Caco-2 (cell line): ENCODE data around the gene ATP6AP2. TPM values are rescaled to one million over a fixed set of nuclear protein-coding genes. Genes with fewer than 3 reads are reported as not detected.

Experiments
- BruUV-seq: library from RNA; stranded (reverse); fragments of 400-500 nt; replicated peaks from 2 replicates; lab custom pipeline; 2021; lab: Mats Ljungman, UMichigan
- CTCF ChIA-PET: fragments of 300-600 bp; sonication (Branson Sonifier 250); formaldehyde crosslinking; loops from one replicate; lab custom pipeline; 2022; ENCODE audit warnings: antibody characterized with exemption; lab: Charles Lee
- POLR2A ChIA-PET: fragments of 300-600 bp; sonication (Branson Sonifier 250); formaldehyde crosslinking; loops from one replicate; lab custom pipeline; 2022; ENCODE audit warnings: antibody characterized with exemption; lab: Charles Lee
- DNase-seq, 2 experiments: peaks; one replicate each; pipeline versions ENCODE4 v3.0.0 to v3.0.0-alpha.2; 2020 to 2022
- H3K27me3 ChIP-seq: replicated peaks from 2 replicates; pipeline ENCODE4 v1.6.0; 2011; ENCODE audit warnings: low read length; ENCODE audit not compliant: control insufficient read depth, insufficient read depth
- H3K36me3 ChIP-seq: 2 replicates; pipeline ENCODE4 v1.5.1; 2011; ENCODE audit warnings: low read length; ENCODE audit not compliant: control insufficient read depth, insufficient read depth
- H3K4me1 ChIP-seq: fragments of 250-450 bp; sonication (Bioruptor Pico); 2 replicates; pipeline ENCODE4 v1.5.1; 2020; ENCODE audit warnings: mild to moderate bottlenecking
- H3K4me3 ChIP-seq: 2 replicates; pipeline ENCODE4 v1.5.1; 2011; ENCODE audit warnings: low read depth, mild to moderate bottlenecking, control low read depth, low read length
- H3K9me3 ChIP-seq: fragments of 250-450 bp; sonication (Bioruptor Pico); 2 replicates; pipeline ENCODE4 v1.5.1; 2020; ENCODE audit warnings: mild to moderate bottlenecking, moderate library complexity
- H3K27ac Mint-ChIP-seq: one replicate; pipeline ENCODE4 v1.8.0; 2022; ENCODE audit warnings: mixed read lengths; ENCODE audit not compliant: unreplicated experiment
- H3K27me3 Mint-ChIP-seq: one replicate; pipeline ENCODE4 v1.8.0; 2022; ENCODE audit warnings: mixed read lengths; ENCODE audit not compliant: insufficient read depth, unreplicated experiment
- H3K36me3 Mint-ChIP-seq: one replicate; pipeline ENCODE4 v1.8.0; 2022; ENCODE audit warnings: mild to moderate bottlenecking, mixed read lengths; ENCODE audit not compliant: insufficient read depth, unreplicated experiment
- H3K4me1 Mint-ChIP-seq: one replicate; pipeline ENCODE4 v1.8.0; 2022; ENCODE audit warnings: low read depth, mixed read lengths; ENCODE audit not compliant: unreplicated experiment
- H3K4me3 Mint-ChIP-seq: one replicate; pipeline ENCODE4 v1.8.0; 2022; ENCODE audit warnings: mild to moderate bottlenecking, moderate library complexity, mixed read lengths; ENCODE audit not compliant: unreplicated experiment
- H3K9me3 Mint-ChIP-seq: one replicate; pipeline ENCODE4 v1.8.0; 2022; ENCODE audit warnings: mixed read lengths; ENCODE audit not compliant: unreplicated experiment
- CTCF ChIP-seq, 2 experiments: fragments of 200-600 bp in 1 of 2; IDR thresholded peaks; 1 replicate in 1 of 2; 2 replicates in 1 of 2; pipeline versions ENCODE4 v1.5.1 to v1.8.0; 2011 to 2022; ENCODE audit warnings: antibody characterized with exemption in 1 of 2, control low read depth in 1 of 2, inconsistent platforms in 1 of 2, low read depth in 1 of 2, low read length in 1 of 2, mild to moderate bottlenecking in 1 of 2, moderate library complexity in 1 of 2; ENCODE audit not compliant: insufficient read depth in 1 of 2, severe bottlenecking in 1 of 2, unreplicated experiment in 1 of 2
- intact Hi-C: fragments of 100-400 bp; cut with micrococcal nuclease; formaldehyde crosslinking; loops from one replicate; pipeline ENCODE4 v1.10.0; 2022; ENCODE audit not compliant: unreplicated experiment
- total RNA-seq: library from RNA; stranded (reverse); gene quantifications from 2 replicates; pipeline ENCODE4 v1.2.3, GENCODE V29; 2022

Gene ATP6AP2
- total RNA-seq, 1 experiment from 2014 or later: 90.0 TPM

DNA sequence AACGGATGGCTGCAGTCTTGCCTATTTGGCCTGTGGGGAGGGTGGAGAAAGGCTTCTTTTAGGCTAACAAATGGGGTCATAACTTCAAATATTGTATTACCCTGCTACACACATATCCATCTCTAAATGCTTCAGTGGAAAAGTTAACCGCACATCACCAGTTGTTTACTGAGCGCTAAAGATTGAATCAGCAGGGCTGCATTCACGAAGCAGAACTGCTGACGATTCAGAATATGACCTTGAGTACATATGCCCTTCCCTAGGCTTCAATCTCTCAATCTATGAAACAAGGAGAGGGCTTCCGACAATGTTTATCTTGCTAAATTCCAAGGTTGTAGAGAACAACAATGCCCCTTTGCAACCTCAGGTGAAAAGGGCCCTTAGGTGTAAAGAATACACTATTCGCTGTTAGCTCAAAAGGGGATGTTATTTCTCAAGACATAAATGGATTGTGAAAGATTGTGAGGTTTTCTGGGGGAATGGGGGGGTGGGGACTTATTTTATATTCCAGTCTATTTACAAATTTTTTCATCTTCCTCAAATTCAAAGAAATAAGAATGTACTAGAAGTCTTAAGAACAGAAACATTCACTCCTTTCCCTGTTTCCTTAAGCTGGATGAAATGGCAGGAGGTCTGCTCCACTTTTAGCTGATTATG, 2.6 kb upstream of the ATP6AP2 start:
- H3K4me1 Mint-ChIP-seq: no peaks in the 10 kb centered on the region
- ChIA-PET CTCF (interaction anchor here (0.6 kb wide), 2 partner anchors 421 to 661 kb away, joined by 5 to 8 read pairs; no protein-coding TSS in a partner anchor), POLR2A (no interaction called here)
- no peak overlapping the region for H3K27ac Mint-ChIP-seq
- no TSS peak for BruUV-seq
- peaks cover 7% of the 10 kb centered on the region for H3K36me3 Mint-ChIP-seq
- no peak overlapping the region for H3K4me3 Mint-ChIP-seq
- no peaks in the 10 kb centered on the region for H3K9me3 Mint-ChIP-seq
- no peaks in the 10 kb centered on the region for H3K4me1 ChIP-seq
- no peaks in the 10 kb centered on the region for H3K27me3 ChIP-seq
- DNase-seq: no peak
- H3K27me3 Mint-ChIP-seq: no peaks in the 10 kb centered on the region
- H3K9me3 ChIP-seq: no peaks in the 10 kb centered on the region
- no peak for TF ChIP-seq CTCF (IDR thresholded peaks at IDR 0.05; ENCODE audit: insufficient read depth in 1 of 2, low read depth in 1 of 2, low read length in 1 of 2, severe bottlenecking in 1 of 2, unreplicated experiment in 1 of 2)
- no peak overlapping the region for H3K4me3 ChIP-seq
- intact Hi-C loops: no loop called here
- no peaks in the 10 kb centered on the region for H3K36me3 ChIP-seq

GRCh38 chrX:40579141-40579540, 1.6 kb upstream of the ATP6AP2 start:
- H3K36me3 ChIP-seq: no peaks in the 10 kb centered on the region
- H3K9me3 ChIP-seq: no peaks in the 10 kb centered on the region
- H3K27me3 ChIP-seq: no peaks in the 10 kb centered on the region
- no peak overlapping the region for H3K4me3 ChIP-seq
- Mint-ChIP-seq H3K36me3 (peaks cover 7% of the 10 kb centered on the region), H3K4me3 (no peak overlapping the region), H3K27ac (no peak overlapping the region), H3K4me1 (no peaks in the 10 kb centered on the region), H3K27me3 (no peaks in the 10 kb centered on the region), H3K9me3 (no peaks in the 10 kb centered on the region)
- no peaks in the 10 kb centered on the region for H3K4me1 ChIP-seq
- intact Hi-C loops: no loop called here
- DNase-seq: no peak
- ChIA-PET POLR2A (no interaction called here), CTCF (no interaction called here)
- BruUV-seq: no TSS peak
- TF ChIP-seq CTCF (IDR thresholded peaks at IDR 0.05; ENCODE audit: insufficient read depth in 1 of 2, low read depth in 1 of 2, low read length in 1 of 2, severe bottlenecking in 1 of 2, unreplicated experiment in 1 of 2): no peak

GRCh38 chrX:40579900-40580536, 752 bp upstream of the ATP6AP2 start:
- Histone ChIP-seq H3K4me1 (no peaks in the 10 kb centered on the region), H3K4me3 (peak overlapping the region; percentile 80), H3K27me3 (no peaks in the 10 kb centered on the region), H3K9me3 (no peaks in the 10 kb centered on the region), H3K36me3 (no peaks in the 10 kb centered on the region)
- POLR2A ChIA-PET: interaction anchor here (0.5 to 1.0 kb wide), 2 partner anchors 10 to 485 kb away, joined by 3 to 4 read pairs; no protein-coding TSS in a partner anchor
- Mint-ChIP-seq H3K9me3 (no peaks in the 10 kb centered on the region), H3K36me3 (peaks cover 7% of the 10 kb centered on the region), H3K27me3 (no peaks in the 10 kb centered on the region), H3K27ac (peak overlapping the region; percentile 95), H3K4me3 (peak overlapping the region; percentile 97), H3K4me1 (peaks cover under 1% of the 10 kb centered on the region)
- CTCF ChIA-PET: interaction anchor here (1.2 to 1.5 kb wide), 3 partner anchors 8 to 72 kb away, joined by 3 to 4 read pairs (median 3); no protein-coding TSS in a partner anchor
- intact Hi-C loops: no loop called here
- TF ChIP-seq CTCF (IDR thresholded peaks at IDR 0.05; ENCODE audit: insufficient read depth in 1 of 2, low read depth in 1 of 2, low read length in 1 of 2, severe bottlenecking in 1 of 2, unreplicated experiment in 1 of 2): no peak
- DNase-seq: no peak
- BruUV-seq: TSS peak; percentile 80
